HUES48 (cell line): ENCODE data around the gene CEP83.

Experiments used
- H3K27ac ChIP-seq: one replicate; pipeline ENCODE4 v1.7.0; 2013; ENCODE audit warnings: low read depth, low read length, inconsistent platforms
- H3K27me3 ChIP-seq: 2 replicates; pipeline ENCODE4 v1.6.1; 2013; ENCODE audit warnings: mild to moderate bottlenecking, low read length; ENCODE audit not compliant: control insufficient read depth, insufficient read depth
- H3K36me3 ChIP-seq: 2 replicates; pipeline ENCODE4 v1.6.1; 2013; ENCODE audit warnings: low read length; ENCODE audit not compliant: control insufficient read depth, insufficient read depth
- H3K4me1 ChIP-seq: 2 replicates; pipeline ENCODE4 v1.6.1; 2013; ENCODE audit warnings: mild to moderate bottlenecking, low read length; ENCODE audit not compliant: control insufficient read depth, insufficient read depth
- H3K4me3 ChIP-seq: 2 replicates; pipeline ENCODE4 v1.5.1; 2013; ENCODE audit warnings: mild to moderate bottlenecking, low read depth, low read length
- H3K9ac ChIP-seq: 2 replicates; pipeline ENCODE4 v1.6.1; 2013; ENCODE audit warnings: mild to moderate bottlenecking, low read depth, low read length, moderate library complexity
- H3K9me3 ChIP-seq: 2 replicates; pipeline ENCODE4 v1.6.1; 2013; ENCODE audit warnings: low read length; ENCODE audit not compliant: control insufficient read depth, insufficient read depth

The CEP83 gene, protein sequence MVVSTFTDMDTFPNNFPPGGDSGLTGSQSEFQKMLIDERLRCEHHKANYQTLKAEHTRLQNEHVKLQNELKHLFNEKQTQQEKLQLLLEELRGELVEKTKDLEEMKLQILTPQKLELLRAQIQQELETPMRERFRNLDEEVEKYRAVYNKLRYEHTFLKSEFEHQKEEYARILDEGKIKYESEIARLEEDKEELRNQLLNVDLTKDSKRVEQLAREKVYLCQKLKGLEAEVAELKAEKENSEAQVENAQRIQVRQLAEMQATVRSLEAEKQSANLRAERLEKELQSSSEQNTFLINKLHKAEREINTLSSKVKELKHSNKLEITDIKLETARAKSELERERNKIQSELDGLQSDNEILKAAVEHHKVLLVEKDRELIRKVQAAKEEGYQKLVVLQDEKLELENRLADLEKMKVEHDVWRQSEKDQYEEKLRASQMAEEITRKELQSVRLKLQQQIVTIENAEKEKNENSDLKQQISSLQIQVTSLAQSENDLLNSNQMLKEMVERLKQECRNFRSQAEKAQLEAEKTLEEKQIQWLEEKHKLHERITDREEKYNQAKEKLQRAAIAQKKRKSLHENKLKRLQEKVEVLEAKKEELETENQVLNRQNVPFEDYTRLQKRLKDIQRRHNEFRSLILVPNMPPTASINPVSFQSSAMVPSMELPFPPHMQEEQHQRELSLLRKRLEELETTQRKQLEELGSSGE

GRCh38 chr12:94459728-94460615, at the start of gene CEP83:
Gene CEP83 (minus strand): TSS chr12:94459867. CDS start chr12:94412490, 47,377 bp downstream.
- Histone ChIP-seq H3K4me3 (peak within 1 kb of the TSS; percentile 86), H3K4me1 (peaks cover 8% of the 10 kb centered on the region; the same call in 1 of the 2 replicates), H3K27me3 (peaks cover 6% of the 10 kb centered on the region; the same call in 1 of the 2 replicates), H3K27ac (peak within 1 kb of the TSS; percentile 66), H3K9ac (peak within 1 kb of the TSS; percentile 78), H3K9me3 (no peaks in the 10 kb centered on the region), H3K36me3 (no peaks in the 10 kb centered on the region)

- Histone ChIP-seq H3K36me3 (no peaks in the 10 kb centered on the region), H3K9ac (no peak overlapping the region), H3K27ac (no peak overlapping the region), H3K4me3 (no peak overlapping the region), H3K4me1 (no peaks in the 10 kb centered on the region), H3K27me3 (no peaks in the 10 kb centered on the region), H3K9me3 (no peaks in the 10 kb centered on the region)
Observed at GRCh38 chr12:94509317-94509716, 49.6 kb upstream of the CEP83 start.

DNA sequence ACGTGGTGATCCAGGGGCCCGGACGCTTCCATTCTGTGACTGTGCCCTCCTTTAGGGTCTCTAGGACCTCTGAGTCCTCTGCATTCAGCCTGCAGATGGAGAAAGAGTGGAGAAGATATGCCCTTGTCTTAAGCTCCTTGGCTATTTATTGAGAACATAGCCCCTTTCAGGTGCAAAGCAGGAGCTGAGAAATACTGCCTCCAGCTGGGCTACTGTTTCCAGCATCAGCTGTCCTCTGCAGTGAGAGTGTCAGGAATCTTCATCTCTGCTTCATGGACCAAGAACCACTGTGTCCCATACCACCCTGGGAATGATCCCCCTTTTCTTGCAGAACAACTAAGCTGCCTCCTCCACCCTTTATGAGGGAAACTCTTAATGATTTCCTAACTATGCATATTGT, 47.8 kb upstream of the CEP83 start:
- Histone ChIP-seq H3K9ac (no peak overlapping the region), H3K4me1 (no peaks in the 10 kb centered on the region), H3K9me3 (no peaks in the 10 kb centered on the region), H3K27ac (no peak overlapping the region), H3K27me3 (no peaks in the 10 kb centered on the region), H3K4me3 (no peak overlapping the region), H3K36me3 (no peaks in the 10 kb centered on the region)

- Histone ChIP-seq H3K36me3 (no peaks in the 10 kb centered on the region), H3K4me1 (no peaks in the 10 kb centered on the region), H3K27ac (no peak overlapping the region), H3K9ac (no peak overlapping the region), H3K4me3 (no peak overlapping the region), H3K27me3 (no peaks in the 10 kb centered on the region), H3K9me3 (no peaks in the 10 kb centered on the region)
Observed at GRCh38 chr12:94504386-94504785, 44.7 kb upstream of the CEP83 start.

- no peaks in the 10 kb centered on the region for H3K36me3 ChIP-seq
- H3K4me3 ChIP-seq = no peak overlapping the region
- no peaks in the 10 kb centered on the region for H3K4me1 ChIP-seq
- H3K27ac ChIP-seq = no peak overlapping the region
- H3K9ac ChIP-seq = no peak overlapping the region
- H3K9me3 ChIP-seq = no peaks in the 10 kb centered on the region
- H3K27me3 ChIP-seq = no peaks in the 10 kb centered on the region
Observed at GRCh38 chr12:94503619-94504018, 44.0 kb upstream of the CEP83 start.

DNA sequence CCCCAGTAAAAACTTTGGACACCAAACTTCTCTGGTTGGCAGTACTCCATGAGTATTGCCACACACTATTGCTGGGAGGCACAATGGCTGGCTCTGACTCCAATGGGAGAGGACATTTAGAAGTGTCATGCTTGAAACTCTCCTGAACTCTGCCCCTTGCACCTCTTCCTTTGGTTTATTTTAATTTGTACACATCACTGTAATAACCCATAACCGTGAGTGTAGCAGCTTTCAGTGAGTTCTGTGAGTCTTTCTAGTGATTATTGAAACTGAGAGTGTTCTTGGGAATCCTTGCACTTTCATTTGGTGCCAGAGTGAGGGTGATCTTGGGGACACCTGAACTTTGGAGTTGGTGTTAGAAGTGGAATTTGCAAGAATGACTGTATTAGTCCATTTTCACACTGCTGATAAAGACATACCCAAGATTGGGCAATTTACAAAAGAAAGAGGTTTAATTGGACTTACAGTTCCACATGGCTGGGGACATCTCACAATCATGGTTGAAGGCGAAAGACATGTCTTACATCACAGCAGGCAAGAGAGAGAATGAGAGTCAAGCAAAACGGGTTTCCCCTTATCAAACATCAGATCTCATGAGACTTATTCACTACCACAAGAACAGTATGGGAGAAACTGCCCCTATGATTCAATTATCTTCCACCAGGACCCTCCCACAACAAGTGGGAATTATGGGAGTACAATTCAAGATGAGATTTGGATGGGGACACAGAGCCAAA, 41.3 kb upstream of the CEP83 start:
- Histone ChIP-seq H3K27me3 (no peaks in the 10 kb centered on the region; the same call in 1 of the 2 replicates), H3K36me3 (no peaks in the 10 kb centered on the region)

DNA sequence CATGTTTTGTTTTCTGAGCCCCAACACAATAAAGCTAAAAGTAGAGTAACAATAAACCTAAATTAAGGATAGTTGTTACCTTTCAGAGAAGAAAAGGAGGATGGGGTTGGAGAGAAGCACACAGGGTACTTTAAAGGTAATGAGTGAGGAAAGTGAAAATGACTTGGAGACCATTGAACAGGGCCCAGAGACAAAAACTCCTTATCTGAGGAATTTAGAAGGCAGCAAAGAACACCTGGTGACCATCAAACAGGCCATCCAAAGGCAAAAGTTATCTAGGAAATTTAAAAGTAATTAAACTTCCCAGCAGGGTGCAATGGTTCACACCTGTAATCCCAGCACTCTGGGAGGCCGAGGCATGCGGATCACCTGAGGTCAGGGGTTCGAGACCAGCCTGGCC, 39.0 kb upstream of the CEP83 start:
- no peak overlapping the region for H3K9ac ChIP-seq
- H3K4me1 ChIP-seq = no peaks in the 10 kb centered on the region
- peaks cover 6% of the 10 kb centered on the region for H3K9me3 ChIP-seq
- no peak overlapping the region for H3K4me3 ChIP-seq
- H3K27ac ChIP-seq = no peak overlapping the region
- no peaks in the 10 kb centered on the region; the same call in 1 of the 2 replicates for H3K27me3 ChIP-seq
- H3K36me3 ChIP-seq = no peaks in the 10 kb centered on the region

More for the DNA sequence above, 41.3 kb upstream of the CEP83 start:
- Histone ChIP-seq H3K4me3 (no peak overlapping the region), H3K9me3 (peaks cover 6% of the 10 kb centered on the region), H3K9ac (no peak overlapping the region), H3K4me1 (no peaks in the 10 kb centered on the region), H3K27ac (no peak overlapping the region)

DNA sequence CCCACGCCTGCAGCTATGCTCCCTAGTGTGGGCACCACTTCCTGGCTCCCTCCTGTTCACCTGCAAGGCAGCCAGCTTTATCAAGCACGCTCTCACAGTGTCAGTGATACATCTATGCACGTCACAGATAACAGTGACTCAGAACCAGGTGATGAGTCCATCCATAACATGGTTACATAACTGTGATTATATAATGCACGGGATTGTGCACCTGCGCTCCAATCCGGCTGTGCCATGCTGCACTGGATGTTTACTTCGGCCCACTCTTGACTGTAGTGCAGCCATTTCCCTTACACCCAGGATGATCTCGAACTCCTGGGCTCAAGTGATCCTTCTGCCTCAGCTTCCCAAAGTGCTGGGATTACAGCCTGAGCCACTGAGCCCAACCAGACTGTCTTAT, 38.4 kb upstream of the CEP83 start:
- Histone ChIP-seq H3K27me3 (no peaks in the 10 kb centered on the region; the same call in 1 of the 2 replicates), H3K9ac (no peak overlapping the region), H3K4me3 (no peak overlapping the region), H3K4me1 (no peaks in the 10 kb centered on the region), H3K9me3 (peaks cover 6% of the 10 kb centered on the region), H3K27ac (no peak overlapping the region), H3K36me3 (no peaks in the 10 kb centered on the region)

DNA sequence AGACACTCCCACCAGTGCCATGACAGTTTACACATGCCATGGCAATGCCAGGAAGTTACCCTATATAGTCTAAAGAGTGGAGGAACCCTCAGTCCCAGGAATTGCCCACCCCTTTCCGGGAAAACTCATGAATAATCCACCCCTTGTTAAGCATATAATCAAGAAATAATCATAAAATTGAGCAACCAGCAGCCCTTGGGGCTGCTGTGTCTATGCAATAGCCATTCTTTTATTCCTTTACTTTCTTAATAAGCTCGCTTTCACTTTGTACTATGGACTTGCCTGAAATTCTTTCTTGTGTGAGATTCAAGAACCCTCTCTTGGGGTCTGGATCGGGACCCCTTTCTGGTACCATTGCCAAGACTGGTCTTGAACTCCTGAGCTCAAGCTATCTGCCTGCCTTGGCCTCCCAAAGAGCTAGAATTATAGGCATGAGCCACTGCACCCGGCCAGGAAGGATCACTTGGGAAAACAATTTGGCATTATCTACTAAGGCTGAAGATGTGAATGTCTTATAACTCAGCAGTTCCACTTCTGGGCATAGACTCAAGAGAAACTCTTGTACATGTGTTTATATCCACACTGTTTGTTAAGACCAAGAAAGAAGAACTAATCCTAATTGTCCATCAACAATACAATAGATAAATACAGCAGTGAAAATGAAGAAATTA, 35.9 kb upstream of the CEP83 start:
- Histone ChIP-seq H3K4me1 (no peaks in the 10 kb centered on the region), H3K27ac (no peak overlapping the region), H3K4me3 (no peak overlapping the region), H3K9ac (no peak overlapping the region), H3K36me3 (no peaks in the 10 kb centered on the region), H3K27me3 (no peaks in the 10 kb centered on the region; the same call in 1 of the 2 replicates), H3K9me3 (peaks cover 6% of the 10 kb centered on the region)

DNA sequence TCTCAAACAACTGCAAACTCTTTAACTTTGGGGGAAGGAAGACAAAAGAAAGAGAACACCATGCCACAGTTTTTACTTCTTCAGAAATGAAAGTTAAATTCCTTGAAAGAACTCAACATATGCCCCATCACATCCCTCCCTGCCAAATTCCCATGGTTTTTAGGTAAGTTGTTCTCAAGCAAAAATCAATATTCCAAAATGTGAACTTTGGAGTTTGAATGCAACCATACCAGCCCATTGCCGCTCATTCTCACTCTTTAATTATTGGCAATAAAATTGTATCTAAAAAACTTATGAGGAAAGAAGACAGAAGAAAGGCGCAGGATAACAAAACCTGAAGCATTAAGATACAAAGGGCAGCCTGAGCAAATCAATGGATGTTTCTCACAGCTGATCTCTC, 31.8 kb upstream of the CEP83 start:
- Histone ChIP-seq H3K9me3 (no peaks in the 10 kb centered on the region), H3K9ac (no peak overlapping the region), H3K27me3 (no peaks in the 10 kb centered on the region; the same call in 1 of the 2 replicates), H3K27ac (no peak overlapping the region), H3K36me3 (no peaks in the 10 kb centered on the region), H3K4me3 (no peak overlapping the region), H3K4me1 (no peaks in the 10 kb centered on the region)
